SK-N-SH (cell line): ENCODE data around the gene SDS. TPM values are rescaled to one million over a fixed set of nuclear protein-coding genes. Genes with fewer than 3 reads are reported as not detected.

ENCODE experiments used
- CTCF ChIA-PET: fragments of 300-600, 350-600 bp; formaldehyde crosslinking; extraction: SDS; loops from one replicate; lab custom pipeline; 2021; lab: Yijun Ruan, JAX
- POLR2A ChIA-PET: fragments of 350-600 bp; sonication (Branson Sonifier 250); formaldehyde crosslinking; extraction: SDS; loops from one replicate; lab custom pipeline; 2020; ENCODE audit warnings: antibody characterized with exemption, inconsistent platforms; lab: Yijun Ruan, JAX
- DNase-seq: peaks from one replicate; pipeline ENCODE4 v3.0.0; 2012
- H2AFZ ChIP-seq: fragments of 200-600 bp; sonication (generic); 2 replicates; pipeline ENCODE4 v1.8.1; 2016; ENCODE audit warnings: antibody characterized with exemption, mild to moderate bottlenecking, low read depth
- H3F3A ChIP-seq: fragments of 200-600 bp; sonication (generic); replicated peaks from 2 replicates; pipeline ENCODE3; 2016; ENCODE audit warnings: antibody characterized with exemption, mild to moderate bottlenecking; ENCODE audit not compliant: insufficient read depth
- H3K27ac ChIP-seq, 2 experiments: fragments of 200-500 bp in 1 of 2; fragments of 200-600 bp in 1 of 2; sonication (Bioruptor generic) in 1 of 2; sonication (generic), shearing (Covaris generic) in 1 of 2; 2 replicates each; pipeline versions ENCODE4 v1.5.1 to v1.6.1; 2014 to 2016; ENCODE audit warnings: low read depth in 2 of 2, inconsistent platforms in 1 of 2, low read length in 1 of 2, mild to moderate bottlenecking in 1 of 2, mixed read lengths in 1 of 2
- H3K27me3 ChIP-seq: fragments of 200-600 bp; sonication (generic), shearing (Covaris generic); 2 replicates; pipeline ENCODE4 v1.6.1; 2016; ENCODE audit warnings: mixed run types; ENCODE audit not compliant: insufficient read depth
- H3K36me3 ChIP-seq, 2 experiments: fragments of 200-500 bp in 1 of 2; fragments of 200-600 bp in 1 of 2; sonication (Bioruptor generic) in 1 of 2; sonication (generic) in 1 of 2; replicated peaks in 1 of 2; 2 replicates each; pipeline versions ENCODE3 to v1.5.1; 2014 to 2016; ENCODE audit warnings: low read length in 1 of 2, mild to moderate bottlenecking in 1 of 2; ENCODE audit not compliant: insufficient read depth in 2 of 2, control insufficient read depth in 1 of 2
- H3K4me1 ChIP-seq, 2 experiments: fragments of 200-500 bp in 1 of 2; fragments of 200-600 bp in 1 of 2; sonication (Bioruptor generic) in 1 of 2; sonication (generic), shearing (Covaris generic) in 1 of 2; 2 replicates each; pipeline versions ENCODE4 v1.5.1 to v1.6.1; 2014 to 2016; ENCODE audit warnings: low read depth in 1 of 2, low read length in 1 of 2, mixed run types in 1 of 2; ENCODE audit not compliant: insufficient read depth in 2 of 2, control insufficient read depth in 1 of 2
- H3K4me2 ChIP-seq: fragments of 200-600 bp; sonication (generic), shearing (Covaris generic); 2 replicates; pipeline ENCODE4 v1.6.1; 2017; ENCODE audit warnings: mixed run types
- H3K4me3 ChIP-seq, 2 experiments: fragments of 200-500 bp in 1 of 2; fragments of 200-600 bp in 1 of 2; sonication (Bioruptor generic) in 1 of 2; sonication (generic), shearing (Covaris generic) in 1 of 2; 2 replicates each; pipeline versions ENCODE4 v1.5.1 to v1.8.1; 2014 to 2016; ENCODE audit warnings: low read depth in 2 of 2, inconsistent platforms in 1 of 2, low read length in 1 of 2, mild to moderate bottlenecking in 1 of 2, mixed read lengths in 1 of 2, moderate library complexity in 1 of 2
- H3K79me2 ChIP-seq: fragments of 200-600 bp; sonication (generic); 2 replicates; pipeline ENCODE4 v1.8.1; 2017; ENCODE audit warnings: mild to moderate bottlenecking; ENCODE audit not compliant: insufficient read depth
- H3K9ac ChIP-seq: fragments of 200-600 bp; sonication (generic); 2 replicates; pipeline ENCODE4 v1.6.1; 2017; ENCODE audit warnings: mixed run types
- H3K9me2 ChIP-seq: fragments of 200-600 bp; sonication (generic); 2 replicates; pipeline ENCODE4 v1.6.1; 2017; ENCODE audit warnings: mixed run types
- H3K9me3 ChIP-seq: fragments of 200-600 bp; sonication (generic); 2 replicates; pipeline ENCODE4 v1.6.1; 2017; ENCODE audit warnings: mixed run types, mild to moderate bottlenecking, moderate library complexity
- H4K20me1 ChIP-seq: fragments of 200-600 bp; sonication (generic); 2 replicates; pipeline ENCODE4 v1.6.1; 2017; ENCODE audit warnings: mild to moderate bottlenecking, mixed run types; ENCODE audit not compliant: insufficient read depth
- CHD2 ChIP-seq: fragments of 150-350 bp; IDR thresholded peaks from 2 replicates; pipeline ENCODE4 v1.6.1; 2018; ENCODE audit warnings: low read length; ENCODE audit not compliant: partially characterized antibody
- ELF1 ChIP-seq: IDR thresholded peaks from 2 replicates; pipeline ENCODE4 v1.4.0; 2012
- EP300 ChIP-seq, 2 experiments: IDR thresholded peaks; 2 replicates each; pipeline versions ENCODE4 v1.4.0 to v1.6.1; 2012; ENCODE audit warnings: borderline replicate concordance in 1 of 2, low read depth in 1 of 2, low read length in 1 of 2
- EZH2phosphoT487 ChIP-seq: fragments of 200-600 bp; sonication (generic); IDR thresholded peaks from 2 replicates; pipeline ENCODE4 v1.6.1; 2017; ENCODE audit warnings: low read depth, mixed run types, mild to moderate bottlenecking, antibody characterized with exemption, moderate library complexity, borderline replicate concordance
- GATA2 ChIP-seq: sonication (generic); formaldehyde crosslinking; IDR thresholded peaks from 2 replicates; pipeline ENCODE4 v1.5.0; 2020; ENCODE audit warnings: mild to moderate bottlenecking, missing genetic modification reagents
- JUND ChIP-seq: IDR thresholded peaks from 2 replicates; pipeline ENCODE4 v1.4.0; 2012
- POLR2AphosphoS5 ChIP-seq: IDR thresholded peaks from 2 replicates; pipeline ENCODE4 v1.6.1; 2012; ENCODE audit warnings: low read depth, low read length
- RAD21 ChIP-seq: IDR thresholded peaks from 2 replicates; pipeline ENCODE4 v1.6.1; 2012; ENCODE audit warnings: mild to moderate bottlenecking, low read length
- RFX5 ChIP-seq: IDR thresholded peaks from 2 replicates; pipeline ENCODE4 v1.6.1; 2012; ENCODE audit warnings: mild to moderate bottlenecking, improper control_type of control experiment, low read length
- RXRA ChIP-seq: IDR thresholded peaks from 2 replicates; pipeline ENCODE4 v1.4.0; 2012; ENCODE audit warnings: low read depth, mild to moderate bottlenecking, borderline replicate concordance
- SMC3 ChIP-seq: IDR thresholded peaks from 2 replicates; pipeline ENCODE4 v1.6.1; 2012; ENCODE audit warnings: low read depth, low read length, improper control_type of control experiment
- TCF12 ChIP-seq: IDR thresholded peaks from 2 replicates; pipeline ENCODE4 v1.4.0; 2012
- TEAD4 ChIP-seq: IDR thresholded peaks from 2 replicates; pipeline ENCODE4 v1.4.0; 2012; ENCODE audit warnings: mild to moderate bottlenecking, borderline replicate concordance; ENCODE audit not compliant: insufficient read depth
- WGBS: methylation state at CpG from one replicate; pipeline ENCODE4 v1.1.6; 2017; ENCODE audit warnings: low lambda C conversion rate; 5-methylcytosine and 5-hydroxymethylcytosine counted together
- polyA plus RNA-seq, 3 experiments: library from polyadenylated mRNA; depleted of rRNA; stranded (reverse); fragments of >200 nt; gene quantifications; 2 replicates each; pipeline ENCODE4 v1.2.3, GENCODE V29; 2012
- TF ChIP-seq, protein P1 (sequence below): fragments of 200-600 bp; sonication (generic); IDR thresholded peaks from 2 replicates; pipeline ENCODE4 v1.6.1; 2017; ENCODE audit warnings: antibody characterized with exemption, mild to moderate bottlenecking, moderate library complexity
- TF ChIP-seq, protein P2 (sequence below): IDR thresholded peaks from 2 replicates; pipeline ENCODE4; 2012
- TF ChIP-seq, protein P3 (sequence below): IDR thresholded peaks from 2 replicates; pipeline ENCODE4 v1.4.0; 2012; ENCODE audit warnings: low read depth
- TF ChIP-seq, protein P4 (sequence below): IDR thresholded peaks from 2 replicates; pipeline ENCODE4 v1.6.1; 2012; ENCODE audit warnings: mild to moderate bottlenecking, low read depth, low read length, moderate library complexity

The SDS gene
- polyA plus RNA-seq, 1 of the 3 experiments (the other 2 are of a cell fraction): 0.08 TPM

DNA sequence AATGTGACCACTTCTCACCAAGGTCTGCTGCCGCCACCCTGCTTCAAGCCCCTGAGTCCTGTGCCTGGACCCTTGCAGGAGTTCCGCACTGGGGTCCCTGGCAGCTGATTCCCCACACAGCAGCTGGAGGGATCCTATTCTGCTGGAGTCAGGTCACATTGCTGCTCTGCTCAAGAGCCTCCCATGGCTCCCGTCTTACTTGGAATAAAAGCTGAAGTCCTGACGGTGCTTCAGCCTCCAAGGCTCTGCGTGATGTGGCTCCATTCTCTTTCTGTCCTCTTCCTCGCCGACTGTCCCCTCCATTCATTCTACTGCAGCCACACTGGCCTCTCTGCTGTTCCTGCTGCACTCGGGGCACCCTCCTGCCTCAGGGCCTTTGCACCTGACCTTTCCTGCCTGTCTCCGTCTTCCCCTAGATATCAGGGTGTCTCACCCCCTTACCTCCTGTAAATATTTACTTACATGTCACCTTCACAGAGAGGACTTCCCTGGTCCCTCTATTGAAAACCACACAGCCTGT is 10.9 kb upstream of the SDS start (continued):
- no peak for TF ChIP-seq EP300 (IDR thresholded peaks at IDR 0.05; ENCODE audit: borderline replicate concordance in 1 of 2, low read depth in 1 of 2, low read length in 1 of 2)
- TF ChIP-seq SMC3: no peak
- no peak for TF ChIP-seq CHD2
- no peak for TF ChIP-seq POLR2AphosphoS5
- TF ChIP-seq, protein P1, sequence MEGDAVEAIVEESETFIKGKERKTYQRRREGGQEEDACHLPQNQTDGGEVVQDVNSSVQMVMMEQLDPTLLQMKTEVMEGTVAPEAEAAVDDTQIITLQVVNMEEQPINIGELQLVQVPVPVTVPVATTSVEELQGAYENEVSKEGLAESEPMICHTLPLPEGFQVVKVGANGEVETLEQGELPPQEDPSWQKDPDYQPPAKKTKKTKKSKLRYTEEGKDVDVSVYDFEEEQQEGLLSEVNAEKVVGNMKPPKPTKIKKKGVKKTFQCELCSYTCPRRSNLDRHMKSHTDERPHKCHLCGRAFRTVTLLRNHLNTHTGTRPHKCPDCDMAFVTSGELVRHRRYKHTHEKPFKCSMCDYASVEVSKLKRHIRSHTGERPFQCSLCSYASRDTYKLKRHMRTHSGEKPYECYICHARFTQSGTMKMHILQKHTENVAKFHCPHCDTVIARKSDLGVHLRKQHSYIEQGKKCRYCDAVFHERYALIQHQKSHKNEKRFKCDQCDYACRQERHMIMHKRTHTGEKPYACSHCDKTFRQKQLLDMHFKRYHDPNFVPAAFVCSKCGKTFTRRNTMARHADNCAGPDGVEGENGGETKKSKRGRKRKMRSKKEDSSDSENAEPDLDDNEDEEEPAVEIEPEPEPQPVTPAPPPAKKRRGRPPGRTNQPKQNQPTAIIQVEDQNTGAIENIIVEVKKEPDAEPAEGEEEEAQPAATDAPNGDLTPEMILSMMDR: no peak
- TF ChIP-seq RXRA: no peak
- TF ChIP-seq, all 33 proteins: peak for 0

DNA sequence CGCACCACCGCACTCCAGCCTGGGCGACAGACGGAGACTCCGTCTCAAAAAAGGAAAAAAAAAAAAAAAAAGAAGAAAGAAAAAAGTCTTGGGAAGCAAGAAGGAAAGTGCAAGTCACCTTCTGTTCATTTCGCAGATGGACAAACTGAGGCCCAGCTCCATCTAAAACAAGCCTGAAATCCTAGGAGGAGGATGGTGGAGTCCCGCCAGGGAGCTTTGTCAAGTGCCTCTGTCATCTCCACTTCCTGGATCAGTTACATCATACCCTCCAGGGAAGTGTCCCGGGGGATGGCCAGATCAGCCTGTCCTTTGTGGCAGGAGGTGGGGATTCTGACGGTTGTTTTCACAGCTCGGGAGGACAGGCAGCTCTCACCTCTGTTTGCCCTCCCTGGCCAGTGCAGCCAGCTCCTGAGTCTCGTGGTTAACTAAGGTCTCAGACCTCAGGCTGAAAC is 9.8 kb upstream of the SDS start:
- Histone ChIP-seq H3K4me3 (no peak overlapping the region), H3K9ac (no peak overlapping the region), H3K9me3 (no peaks in the 10 kb centered on the region), H3K9me2 (no peaks in the 10 kb centered on the region), H3K36me3 (no peaks in the 10 kb centered on the region), H3K4me2 (no peak overlapping the region), H2AFZ (no peak overlapping the region), H4K20me1 (no peaks in the 10 kb centered on the region), H3F3A (no peaks in the 10 kb centered on the region), H3K4me1 (no peaks in the 10 kb centered on the region), H3K27me3 (no peaks in the 10 kb centered on the region), H3K27ac (no peak overlapping the region), H3K79me2 (no peaks in the 10 kb centered on the region)
- ChIA-PET POLR2A (no interaction called here), CTCF (interaction anchor here (2.7 kb wide), 1 partner anchor 12 kb away, joined by 18 read pairs; no protein-coding TSS in a partner anchor)
- no peak for DNase-seq
- TF ChIP-seq, protein P2, sequence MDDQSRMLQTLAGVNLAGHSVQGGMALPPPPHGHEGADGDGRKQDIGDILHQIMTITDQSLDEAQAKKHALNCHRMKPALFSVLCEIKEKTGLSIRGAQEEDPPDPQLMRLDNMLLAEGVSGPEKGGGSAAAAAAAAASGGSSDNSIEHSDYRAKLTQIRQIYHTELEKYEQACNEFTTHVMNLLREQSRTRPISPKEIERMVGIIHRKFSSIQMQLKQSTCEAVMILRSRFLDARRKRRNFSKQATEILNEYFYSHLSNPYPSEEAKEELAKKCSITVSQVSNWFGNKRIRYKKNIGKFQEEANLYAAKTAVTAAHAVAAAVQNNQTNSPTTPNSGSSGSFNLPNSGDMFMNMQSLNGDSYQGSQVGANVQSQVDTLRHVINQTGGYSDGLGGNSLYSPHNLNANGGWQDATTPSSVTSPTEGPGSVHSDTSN: no peak
- TF ChIP-seq TEAD4: no peak
- 56% methylated on average over 11 of the region's 11 CpGs for WGBS

DNA sequence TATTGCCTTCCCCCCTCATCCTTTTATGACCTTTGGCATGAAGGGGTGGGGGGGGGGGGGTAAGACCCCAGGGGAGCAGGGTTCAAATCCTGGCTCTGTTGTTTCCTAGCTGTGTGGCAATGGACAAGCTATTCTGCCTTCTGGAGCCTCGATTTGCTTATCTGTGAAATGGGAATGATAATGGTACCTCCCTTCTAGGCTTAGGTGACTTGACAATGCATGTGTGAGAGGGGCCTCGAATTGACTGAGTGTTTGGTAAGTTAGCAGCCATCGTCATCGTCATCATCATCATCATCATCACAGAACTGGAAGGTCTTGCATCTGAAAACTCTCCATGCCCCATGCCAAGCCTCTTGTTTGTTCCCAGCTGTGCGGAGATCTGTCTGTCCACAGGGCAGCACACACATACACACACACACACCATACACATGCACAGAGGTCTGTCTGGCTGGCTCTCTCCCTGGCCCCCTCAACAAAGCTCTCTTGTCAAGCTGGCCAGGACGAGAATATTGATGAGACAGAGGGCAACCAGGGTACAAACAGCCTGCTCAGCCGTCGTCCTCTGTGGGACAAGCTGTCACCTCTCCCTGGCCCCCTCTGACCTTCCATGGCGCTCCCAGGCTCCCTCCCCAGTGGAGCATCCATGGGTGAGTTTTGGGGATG is 5.9 kb upstream of the SDS start:
- Histone ChIP-seq H3K4me3 (no peak overlapping the region), H3K27ac (no peak overlapping the region), H3K9ac (no peak overlapping the region), H3K4me2 (no peak overlapping the region), H3K27me3 (no peaks in the 10 kb centered on the region), H3K79me2 (no peaks in the 10 kb centered on the region), H3K9me3 (no peaks in the 10 kb centered on the region), H3K36me3 (no peaks in the 10 kb centered on the region), H3K4me1 (no peaks in the 10 kb centered on the region), H3F3A (no peaks in the 10 kb centered on the region), H2AFZ (no peak overlapping the region), H3K9me2 (no peaks in the 10 kb centered on the region), H4K20me1 (no peaks in the 10 kb centered on the region)
- ChIA-PET POLR2A (no interaction called here), CTCF (interaction anchor here (2.1 to 3.1 kb wide), 2 partner anchors 15 to 16 kb away, joined by 13 to 18 read pairs; no protein-coding TSS in a partner anchor)
- DNase-seq: no peak
- 63% methylated on average over 9 of the region's 9 CpGs for WGBS
- TF ChIP-seq ELF1: no peak
- TF ChIP-seq TCF12: no peak
- TF ChIP-seq GATA2 (CRISPR knock-in tag): no peak
- no peak for TF ChIP-seq POLR2AphosphoS5
- no peak for TF ChIP-seq RFX5
- TF ChIP-seq EZH2phosphoT487: no peak
- TF ChIP-seq, protein P2: no peak
- TF ChIP-seq JUND: no peak
- TF ChIP-seq, protein P3, sequence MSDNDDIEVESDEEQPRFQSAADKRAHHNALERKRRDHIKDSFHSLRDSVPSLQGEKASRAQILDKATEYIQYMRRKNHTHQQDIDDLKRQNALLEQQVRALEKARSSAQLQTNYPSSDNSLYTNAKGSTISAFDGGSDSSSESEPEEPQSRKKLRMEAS: no peak
- TF ChIP-seq RAD21: no peak
- TF ChIP-seq, protein P4, sequence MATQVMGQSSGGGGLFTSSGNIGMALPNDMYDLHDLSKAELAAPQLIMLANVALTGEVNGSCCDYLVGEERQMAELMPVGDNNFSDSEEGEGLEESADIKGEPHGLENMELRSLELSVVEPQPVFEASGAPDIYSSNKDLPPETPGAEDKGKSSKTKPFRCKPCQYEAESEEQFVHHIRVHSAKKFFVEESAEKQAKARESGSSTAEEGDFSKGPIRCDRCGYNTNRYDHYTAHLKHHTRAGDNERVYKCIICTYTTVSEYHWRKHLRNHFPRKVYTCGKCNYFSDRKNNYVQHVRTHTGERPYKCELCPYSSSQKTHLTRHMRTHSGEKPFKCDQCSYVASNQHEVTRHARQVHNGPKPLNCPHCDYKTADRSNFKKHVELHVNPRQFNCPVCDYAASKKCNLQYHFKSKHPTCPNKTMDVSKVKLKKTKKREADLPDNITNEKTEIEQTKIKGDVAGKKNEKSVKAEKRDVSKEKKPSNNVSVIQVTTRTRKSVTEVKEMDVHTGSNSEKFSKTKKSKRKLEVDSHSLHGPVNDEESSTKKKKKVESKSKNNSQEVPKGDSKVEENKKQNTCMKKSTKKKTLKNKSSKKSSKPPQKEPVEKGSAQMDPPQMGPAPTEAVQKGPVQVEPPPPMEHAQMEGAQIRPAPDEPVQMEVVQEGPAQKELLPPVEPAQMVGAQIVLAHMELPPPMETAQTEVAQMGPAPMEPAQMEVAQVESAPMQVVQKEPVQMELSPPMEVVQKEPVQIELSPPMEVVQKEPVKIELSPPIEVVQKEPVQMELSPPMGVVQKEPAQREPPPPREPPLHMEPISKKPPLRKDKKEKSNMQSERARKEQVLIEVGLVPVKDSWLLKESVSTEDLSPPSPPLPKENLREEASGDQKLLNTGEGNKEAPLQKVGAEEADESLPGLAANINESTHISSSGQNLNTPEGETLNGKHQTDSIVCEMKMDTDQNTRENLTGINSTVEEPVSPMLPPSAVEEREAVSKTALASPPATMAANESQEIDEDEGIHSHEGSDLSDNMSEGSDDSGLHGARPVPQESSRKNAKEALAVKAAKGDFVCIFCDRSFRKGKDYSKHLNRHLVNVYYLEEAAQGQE: no peak
